ENCODE results near the gene PRSS36. TPM values are rescaled to one million over a fixed set of nuclear protein-coding genes. Genes with fewer than 3 reads are reported as not detected.

The PRSS36 gene
- total RNA-seq, 1 experiment from 2014 or later = 0.66 TPM

DNA sequence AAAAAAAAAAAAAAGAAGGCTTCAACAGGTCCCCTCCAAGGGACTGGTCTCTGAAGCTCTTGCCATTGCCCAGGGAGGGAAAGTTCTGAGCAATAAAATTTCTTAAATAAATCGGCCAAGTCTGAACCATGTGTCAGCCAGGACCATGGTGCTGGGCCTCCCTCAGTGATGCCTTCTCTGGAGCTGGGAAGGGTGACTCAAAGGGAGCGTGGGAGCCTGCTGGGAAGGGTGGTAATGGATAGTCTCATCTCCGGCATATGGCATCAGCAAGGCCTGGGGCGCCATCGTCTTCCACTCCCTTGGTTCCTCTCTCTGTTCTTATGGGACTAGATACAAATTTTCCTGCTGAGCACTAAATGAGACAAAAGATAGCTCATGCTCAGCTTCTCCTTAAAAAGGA, 57.5 kb downstream of the PRSS36 start:
- peaks cover 2% of the 10 kb centered on the region; the same call in 1 of the 2 replicates for H3K4me1 ChIP-seq (ENCODE audit: insufficient read depth, low read length)
- WGBS (ENCODE audit: extremely low coverage, insufficient read length, low lambda C conversion rate) = no CpG with 5 or more reads among the region's 5 CpGs
- H3K18ac ChIP-seq (ENCODE audit: insufficient read length, low read depth, low read length) = no peak overlapping the region
- H3K56ac ChIP-seq (ENCODE audit: insufficient read length, low read depth, low read length) = no peak overlapping the region
- H3K79me2 ChIP-seq (ENCODE audit: insufficient read depth, low read length) = peaks cover 2% of the 10 kb centered on the region; the same call in 1 of the 2 replicates
- H2BK120ac ChIP-seq (ENCODE audit: low read depth, low read length, poor library complexity, severe bottlenecking) = no peak overlapping the region
- no peak overlapping the region for H3T11ph ChIP-seq (ENCODE audit: low read length)
- no peak overlapping the region for H2BK5ac ChIP-seq (ENCODE audit: insufficient read length, low read length)
- H3K9me3 Mint-ChIP-seq = no peaks in the 10 kb centered on the region; a peak in 1 of 5 replicates
- H4K8ac ChIP-seq (replicated peaks; ENCODE audit: insufficient read length, low read depth, low read length) = no peak overlapping the region
- H3K14ac ChIP-seq (ENCODE audit: insufficient read depth, low read length) = no peak overlapping the region
- no peaks in the 10 kb centered on the region for H3K9me3 ChIP-seq (ENCODE audit: control insufficient read depth, low read depth, low read length)
- no peak overlapping the region for H3K27ac ChIP-seq (ENCODE audit: insufficient read length, low read depth, low read length)
- H3K27me3 ChIP-seq (ENCODE audit: insufficient read depth, low read length) = no peaks in the 10 kb centered on the region
- H3K4me2 ChIP-seq (ENCODE audit: insufficient read depth, insufficient read length, low read length) = no peak overlapping the region
- no peak overlapping the region for H2BK12ac ChIP-seq (ENCODE audit: insufficient read length, low read depth, low read length)
- H2BK20ac ChIP-seq (ENCODE audit: low read depth, low read length, poor library complexity, severe bottlenecking) = no peak overlapping the region
- H3K27ac Mint-ChIP-seq = no peak overlapping the region
- no peak for DNase-seq
- H3K4me3 Mint-ChIP-seq = peak overlapping the region; percentile 92 to 99; a peak in 4 of 5 replicates
- no peak overlapping the region for H3K23ac ChIP-seq (ENCODE audit: insufficient read length, low read depth, low read length)
- H2BK15ac ChIP-seq (ENCODE audit: low read depth, low read length) = no peak overlapping the region
- H3K36me3 Mint-ChIP-seq (ENCODE audit: insufficient read depth in 1 of 3, low read depth in 3 of 3) = peaks cover 5 to 22% (median 22%) of the 10 kb centered on the region in 3 experiments; a peak in 6 of 7 replicates
- H3K4me1 Mint-ChIP-seq = peaks cover 9 to 15% of the 10 kb centered on the region in 2 experiments
- no peak overlapping the region for H2AK5ac ChIP-seq (ENCODE audit: insufficient read length, low read length)
- no peak overlapping the region for H4K5ac ChIP-seq (ENCODE audit: insufficient read length, low read depth, low read length)
- H3K4ac ChIP-seq (ENCODE audit: low read depth, low read length) = no peak overlapping the region
- TF ChIP-seq CTCF (conservative IDR thresholded peaks at IDR 0.05) = no peak
- no peak overlapping the region for H3K9ac ChIP-seq (ENCODE audit: extremely low read depth, insufficient read length, low read length)
- no peak overlapping the region for H2AFZ ChIP-seq (ENCODE audit: low read length)
- peaks cover 3% of the 10 kb centered on the region for H4K20me1 ChIP-seq (ENCODE audit: control insufficient read depth, insufficient read depth, insufficient read length)
- peaks cover 11% of the 10 kb centered on the region for H3K23me2 ChIP-seq (ENCODE audit: insufficient read length, low read depth, low read length, poor library complexity, severe bottlenecking)
- peaks cover 2% of the 10 kb centered on the region for H3K79me1 ChIP-seq (ENCODE audit: insufficient read depth, low read depth, low read length, poor library complexity, severe bottlenecking)
- no peaks in the 10 kb centered on the region; the same call in 1 of the 2 replicates for H3K27me3 Mint-ChIP-seq (ENCODE audit: low read depth)
- no peak overlapping the region for H4K91ac ChIP-seq (ENCODE audit: insufficient read length, low read depth, low read length)

All from H9 (cell line).